GM23338 (cell line): ENCODE results near the gene NCSTN. TPM values are rescaled to one million over a fixed set of nuclear protein-coding genes. Genes with fewer than 3 reads are reported as not detected.

Source experiments
- ATAC-seq: fragments of 200-7000 bp; cut with Tn5 transposase; 3 replicates; pipeline ENCODE4 v1.9.1; 2020
- DNase-seq: peaks from one replicate; pipeline ENCODE4 v3.0.0-alpha.2; 2015; ENCODE audit warnings: low spot score
- H2AFZ ChIP-seq: fragments of 200-600 bp; sonication (generic); 2 replicates; pipeline ENCODE4 v1.8.0; 2016; ENCODE audit warnings: antibody characterized with exemption, mild to moderate bottlenecking, moderate library complexity
- H3F3A ChIP-seq: fragments of 200-600 bp; sonication (generic); replicated peaks from 2 replicates; pipeline ENCODE4 v1.8.0; 2017; ENCODE audit warnings: antibody characterized with exemption, mixed run types, low read depth
- H3K27ac ChIP-seq: fragments of 200-600 bp; sonication (generic); 2 replicates; pipeline ENCODE4 v1.6.1; 2016; ENCODE audit warnings: low read depth
- H3K27me3 ChIP-seq: fragments of 200-600 bp; sonication (generic); 2 replicates; pipeline ENCODE4 v1.8.0; 2016; ENCODE audit warnings: mild to moderate bottlenecking, mixed run types, moderate library complexity; ENCODE audit not compliant: insufficient read depth
- H3K36me3 ChIP-seq: fragments of 200-600 bp; sonication (generic); 2 replicates; pipeline ENCODE4 v1.8.0; 2016; ENCODE audit warnings: mild to moderate bottlenecking; ENCODE audit not compliant: insufficient read depth
- H3K4me1 ChIP-seq: fragments of 200-600 bp; sonication (generic); 2 replicates; pipeline ENCODE4 v1.8.0; 2016; ENCODE audit warnings: mild to moderate bottlenecking, moderate library complexity; ENCODE audit not compliant: insufficient read depth
- H3K4me2 ChIP-seq: fragments of 200-600 bp; sonication (generic); 2 replicates; pipeline ENCODE4 v1.7.1; 2017; ENCODE audit warnings: mixed run types
- H3K4me3 ChIP-seq: fragments of 200-600 bp; sonication (generic); 2 replicates; pipeline ENCODE4 v1.6.1; 2016; ENCODE audit warnings: mixed run types
- H3K79me2 ChIP-seq: fragments of 200-600 bp; sonication (generic); replicated peaks from 2 replicates; pipeline ENCODE4 v1.8.0; 2017; ENCODE audit warnings: mild to moderate bottlenecking; ENCODE audit not compliant: insufficient read depth
- H3K9me2 ChIP-seq: fragments of 200-600 bp; sonication (generic); 2 replicates; pipeline ENCODE4 v1.8.0; 2017; ENCODE audit not compliant: insufficient read depth
- H4K20me1 ChIP-seq: fragments of 200-600 bp; sonication (generic); replicated peaks from 2 replicates; pipeline ENCODE4 v1.8.0; 2017; ENCODE audit warnings: mild to moderate bottlenecking; ENCODE audit not compliant: insufficient read depth
- H3K27ac Mint-ChIP-seq: 2 replicates; pipeline ENCODE4 v1.8.0; 2020; ENCODE audit warnings: inconsistent platforms, mild to moderate bottlenecking, moderate library complexity, mixed read lengths
- H3K27me3 Mint-ChIP-seq: 3 replicates; pipeline ENCODE4 v1.8.0; 2022; ENCODE audit warnings: low read depth, mild to moderate bottlenecking, moderate library complexity, mixed read lengths, inconsistent platforms; ENCODE audit not compliant: insufficient read depth, poor library complexity
- H3K36me3 Mint-ChIP-seq: 3 replicates; pipeline ENCODE4 v1.8.0; 2021; ENCODE audit warnings: low read depth, mild to moderate bottlenecking, inconsistent platforms, moderate library complexity, mixed read lengths
- H3K4me1 Mint-ChIP-seq: 3 replicates; pipeline ENCODE4 v1.8.0; 2020; ENCODE audit warnings: mild to moderate bottlenecking, inconsistent platforms, mixed read lengths
- H3K4me3 Mint-ChIP-seq: 3 replicates; pipeline ENCODE4 v1.8.0; 2021; ENCODE audit warnings: moderate library complexity, mild to moderate bottlenecking, inconsistent platforms, mixed read lengths
- H3K9me3 Mint-ChIP-seq: 3 replicates; pipeline ENCODE4 v1.8.0; 2020; ENCODE audit warnings: moderate library complexity, mild to moderate bottlenecking, inconsistent platforms, mixed read lengths
- EZH2 ChIP-seq: fragments of 200-600 bp; sonication (generic); IDR thresholded peaks from one replicate; pipeline ENCODE4 v1.8.0; 2017; ENCODE audit warnings: antibody characterized with exemption, mild to moderate bottlenecking, low read depth; ENCODE audit not compliant: unreplicated experiment
- ZNF114 ChIP-seq: fragments of 250-450 bp; sonication (Bioruptor Pico); IDR thresholded peaks from 2 replicates; pipeline ENCODE4 v1.5.0; 2020; ENCODE audit warnings: mild to moderate bottlenecking, moderate library complexity
- polyA plus RNA-seq: library from polyadenylated mRNA; unstranded; fragments of >200 nt; fragmentation: Nextera tagmentation; extraction: Ambion mirVana; gene quantifications from 2 replicates; pipeline ENCODE4 v1.2.1, GENCODE V29; 2016
- total RNA-seq: library from RNA; depleted of rRNA; stranded (reverse); fragments of >200 nt; shearing (Covaris generic); gene quantifications from 2 replicates; pipeline ENCODE4 v1.2.3, GENCODE V29; 2014
- TF ChIP-seq, protein P1 (sequence below): IDR thresholded peaks from one replicate; pipeline ENCODE4 v1.6.1; 2018; ENCODE audit warnings: antibody characterized with exemption; ENCODE audit not compliant: unreplicated experiment
- TF ChIP-seq, protein P2 (sequence below), 2 experiments: fragments of 200-600 bp in 1 of 2; sonication (generic) in 1 of 2; conservative IDR thresholded peaks; 2 replicates each; pipeline versions ENCODE4 v1.5.1 to v1.6.1; 2016 to 2017; ENCODE audit warnings: antibody characterized with exemption in 2 of 2, low read depth in 2 of 2, mild to moderate bottlenecking in 2 of 2, moderate library complexity in 1 of 2

The NCSTN gene
- total and polyA plus RNA-seq, 2 experiments from 2014 or later, result 36.0 to 45.9 TPM

DNA sequence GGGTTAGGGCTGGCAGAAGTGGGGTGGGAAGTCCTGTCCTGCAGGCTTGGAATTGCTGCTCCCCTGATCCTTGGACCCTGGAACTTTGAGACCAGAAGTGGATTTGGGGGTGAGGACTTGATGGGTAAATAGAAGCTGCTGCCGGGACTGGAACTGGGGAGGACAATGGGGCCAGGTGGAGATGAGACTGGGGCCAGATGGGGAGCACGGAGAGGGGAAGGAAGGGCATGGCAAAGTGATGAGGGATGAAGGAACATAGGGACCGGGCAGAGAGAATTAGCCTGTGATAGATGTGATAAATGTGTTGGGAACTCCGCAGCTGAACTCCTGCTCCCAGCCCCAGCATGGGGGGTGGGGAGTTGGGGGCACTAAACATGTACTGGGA lies 24.3 kb downstream of the NCSTN start:
- peaks cover 50% of the 10 kb centered on the region for H3K4me1 Mint-ChIP-seq
- peak overlapping the region; percentile 53; the same call in 1 of the 2 replicates for H3K27ac Mint-ChIP-seq
- 0 out of 2 replicates have a peak, but pooled peaks cover 3% of the 10 kb centered on the region for H3F3A ChIP-seq
- H2AFZ ChIP-seq, result no peak overlapping the region
- no peak overlapping the region; the same call in 1 of the 2 replicates for H3K4me2 ChIP-seq
- no peaks in the 10 kb centered on the region; the same call in 1 of the 2 replicates for H4K20me1 ChIP-seq
- H3K27ac ChIP-seq, result no peak overlapping the region
- no peak for TF ChIP-seq EZH2
- TF ChIP-seq, protein P1, sequence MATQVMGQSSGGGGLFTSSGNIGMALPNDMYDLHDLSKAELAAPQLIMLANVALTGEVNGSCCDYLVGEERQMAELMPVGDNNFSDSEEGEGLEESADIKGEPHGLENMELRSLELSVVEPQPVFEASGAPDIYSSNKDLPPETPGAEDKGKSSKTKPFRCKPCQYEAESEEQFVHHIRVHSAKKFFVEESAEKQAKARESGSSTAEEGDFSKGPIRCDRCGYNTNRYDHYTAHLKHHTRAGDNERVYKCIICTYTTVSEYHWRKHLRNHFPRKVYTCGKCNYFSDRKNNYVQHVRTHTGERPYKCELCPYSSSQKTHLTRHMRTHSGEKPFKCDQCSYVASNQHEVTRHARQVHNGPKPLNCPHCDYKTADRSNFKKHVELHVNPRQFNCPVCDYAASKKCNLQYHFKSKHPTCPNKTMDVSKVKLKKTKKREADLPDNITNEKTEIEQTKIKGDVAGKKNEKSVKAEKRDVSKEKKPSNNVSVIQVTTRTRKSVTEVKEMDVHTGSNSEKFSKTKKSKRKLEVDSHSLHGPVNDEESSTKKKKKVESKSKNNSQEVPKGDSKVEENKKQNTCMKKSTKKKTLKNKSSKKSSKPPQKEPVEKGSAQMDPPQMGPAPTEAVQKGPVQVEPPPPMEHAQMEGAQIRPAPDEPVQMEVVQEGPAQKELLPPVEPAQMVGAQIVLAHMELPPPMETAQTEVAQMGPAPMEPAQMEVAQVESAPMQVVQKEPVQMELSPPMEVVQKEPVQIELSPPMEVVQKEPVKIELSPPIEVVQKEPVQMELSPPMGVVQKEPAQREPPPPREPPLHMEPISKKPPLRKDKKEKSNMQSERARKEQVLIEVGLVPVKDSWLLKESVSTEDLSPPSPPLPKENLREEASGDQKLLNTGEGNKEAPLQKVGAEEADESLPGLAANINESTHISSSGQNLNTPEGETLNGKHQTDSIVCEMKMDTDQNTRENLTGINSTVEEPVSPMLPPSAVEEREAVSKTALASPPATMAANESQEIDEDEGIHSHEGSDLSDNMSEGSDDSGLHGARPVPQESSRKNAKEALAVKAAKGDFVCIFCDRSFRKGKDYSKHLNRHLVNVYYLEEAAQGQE, result no peak
- TF ChIP-seq ZNF114, result no peak
- no peaks in the 10 kb centered on the region for H3K9me2 ChIP-seq
- no peak overlapping the region for H3K4me3 Mint-ChIP-seq
- peaks cover 21% of the 10 kb centered on the region for H3K4me1 ChIP-seq
- no peaks in the 10 kb centered on the region for H3K79me2 ChIP-seq
- H3K36me3 Mint-ChIP-seq, result no peaks in the 10 kb centered on the region; the same call in 2 of the 3 replicates
- ATAC-seq (no peak), DNase-seq (no peak)
- H3K4me3 ChIP-seq, result no peak overlapping the region
- no peaks in the 10 kb centered on the region for H3K9me3 Mint-ChIP-seq
- H3K27me3 Mint-ChIP-seq, result peaks cover 13% of the 10 kb centered on the region
- H3K36me3 ChIP-seq, result no peaks in the 10 kb centered on the region
- H3K27me3 ChIP-seq, result no peaks in the 10 kb centered on the region

DNA sequence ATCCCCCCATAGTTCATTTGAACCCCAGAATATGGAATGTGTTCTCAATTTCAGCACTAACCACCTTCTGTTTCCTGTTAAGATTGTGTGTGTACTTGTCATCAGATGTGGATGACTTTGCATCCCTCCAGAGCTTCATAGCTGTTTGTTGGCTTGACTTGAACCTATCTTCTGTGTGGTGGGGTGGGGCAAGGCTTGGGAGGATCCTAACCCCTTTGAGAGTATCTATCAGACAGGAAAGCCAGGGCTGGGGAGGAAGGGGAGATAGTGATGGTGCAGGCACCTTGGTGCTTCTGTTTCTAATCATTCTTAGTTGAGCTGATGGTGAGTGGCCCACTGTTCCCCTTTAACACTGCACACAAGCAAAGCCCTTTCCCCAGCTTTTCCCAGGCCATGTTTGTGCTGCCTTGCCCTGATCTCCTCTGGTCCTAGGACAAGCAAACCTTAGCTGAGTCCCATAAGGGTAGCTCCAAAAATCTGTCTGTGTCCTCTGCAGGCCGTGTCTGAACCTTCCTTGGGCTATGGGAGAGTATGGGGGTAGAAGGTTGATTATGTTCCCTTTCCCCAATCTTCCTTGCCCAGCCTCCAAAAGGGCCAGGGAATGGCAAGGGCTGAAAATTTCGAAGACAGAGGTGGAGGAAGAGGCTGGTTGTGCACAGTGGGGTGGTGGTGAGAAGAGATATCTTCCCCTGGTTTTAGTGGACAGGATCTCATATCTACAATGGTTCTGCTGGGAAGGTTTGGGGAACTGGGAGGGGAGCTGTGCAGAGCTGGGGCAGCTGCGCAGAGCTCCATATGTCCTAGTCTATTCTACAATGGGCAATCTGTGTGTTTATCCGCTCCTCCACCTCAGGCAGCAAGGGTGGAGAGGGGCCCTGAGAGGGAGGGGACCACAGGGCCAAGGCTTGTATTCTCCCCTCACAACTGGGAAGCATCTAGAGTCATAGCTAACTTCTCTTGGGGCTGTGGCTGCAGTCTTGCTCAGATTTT lies 25.0 kb downstream of the NCSTN start:
- no peak overlapping the region for H3K27ac Mint-ChIP-seq
- H3K36me3 Mint-ChIP-seq, result no peaks in the 10 kb centered on the region; the same call in 2 of the 3 replicates
- peaks cover 43% of the 10 kb centered on the region for H3K4me1 Mint-ChIP-seq
- Histone ChIP-seq H3F3A (0 out of 2 replicates have a peak, but pooled peaks cover 3% of the 10 kb centered on the region), H3K36me3 (no peaks in the 10 kb centered on the region), H3K4me3 (no peak overlapping the region), H3K27me3 (no peaks in the 10 kb centered on the region), H3K27ac (no peak overlapping the region), H2AFZ (no peak overlapping the region), H4K20me1 (no peaks in the 10 kb centered on the region; the same call in 1 of the 2 replicates), H3K79me2 (no peaks in the 10 kb centered on the region), H3K9me2 (no peaks in the 10 kb centered on the region), H3K4me1 (peaks cover 13% of the 10 kb centered on the region; the same call in 1 of the 2 replicates), H3K4me2 (no peak overlapping the region)
- DNase-seq (no peak), ATAC-seq (no peak)
- peaks cover 10% of the 10 kb centered on the region for H3K27me3 Mint-ChIP-seq
- no peaks in the 10 kb centered on the region for H3K9me3 Mint-ChIP-seq
- no peak overlapping the region for H3K4me3 Mint-ChIP-seq
- TF ChIP-seq, protein P2, sequence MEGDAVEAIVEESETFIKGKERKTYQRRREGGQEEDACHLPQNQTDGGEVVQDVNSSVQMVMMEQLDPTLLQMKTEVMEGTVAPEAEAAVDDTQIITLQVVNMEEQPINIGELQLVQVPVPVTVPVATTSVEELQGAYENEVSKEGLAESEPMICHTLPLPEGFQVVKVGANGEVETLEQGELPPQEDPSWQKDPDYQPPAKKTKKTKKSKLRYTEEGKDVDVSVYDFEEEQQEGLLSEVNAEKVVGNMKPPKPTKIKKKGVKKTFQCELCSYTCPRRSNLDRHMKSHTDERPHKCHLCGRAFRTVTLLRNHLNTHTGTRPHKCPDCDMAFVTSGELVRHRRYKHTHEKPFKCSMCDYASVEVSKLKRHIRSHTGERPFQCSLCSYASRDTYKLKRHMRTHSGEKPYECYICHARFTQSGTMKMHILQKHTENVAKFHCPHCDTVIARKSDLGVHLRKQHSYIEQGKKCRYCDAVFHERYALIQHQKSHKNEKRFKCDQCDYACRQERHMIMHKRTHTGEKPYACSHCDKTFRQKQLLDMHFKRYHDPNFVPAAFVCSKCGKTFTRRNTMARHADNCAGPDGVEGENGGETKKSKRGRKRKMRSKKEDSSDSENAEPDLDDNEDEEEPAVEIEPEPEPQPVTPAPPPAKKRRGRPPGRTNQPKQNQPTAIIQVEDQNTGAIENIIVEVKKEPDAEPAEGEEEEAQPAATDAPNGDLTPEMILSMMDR (conservative IDR thresholded peaks at IDR 0.05; ENCODE audit: low read depth in 2 of 2), result no peak
- TF ChIP-seq, protein P1, result no peak
